Fibroblast of lung (primary cell): ENCODE measurements around the gene SLC4A9.

Experiments
- CTCF ChIP-seq, 2 donors: IDR thresholded peaks in 1 of 2; conservative IDR thresholded peaks in 1 of 2; 1 replicate in 1 of 2; 2 replicates in 1 of 2; pipeline ENCODE4 v1.5.1; 2011 to 2012; ENCODE audit warnings: low read length in 2 of 2, control low read depth in 1 of 2, inconsistent platforms in 1 of 2, low read depth in 1 of 2, mild to moderate bottlenecking in 1 of 2
- EZH2 ChIP-seq: IDR thresholded peaks from 2 replicates; pipeline ENCODE4 v1.5.1; 2012; ENCODE audit warnings: low read length, control low read depth, mild to moderate bottlenecking; ENCODE audit errors: missing control alignments

- no peak for TF ChIP-seq EZH2
- no peak for TF ChIP-seq CTCF (conservative IDR thresholded peaks at IDR 0.05 in 1 of 2, IDR thresholded peaks at IDR 0.05 in 1 of 2; ENCODE audit: low read depth in 1 of 2, low read length in 2 of 2)
Observed at GRCh38 chr5:140310434-140310833, 49.6 kb upstream of the SLC4A9 start.
